ENCODE results near the gene ZNF76. TPM values are rescaled to one million over a fixed set of nuclear protein-coding genes. Genes with fewer than 3 reads are reported as not detected.

The ZNF76 gene
- total and polyA plus RNA-seq, 10 of the 15 experiments (the other 5 are each of a cell fraction or from before 2014, with no cell fraction given): 2.8 to 41.0 (median 24.8) TPM

DNA sequence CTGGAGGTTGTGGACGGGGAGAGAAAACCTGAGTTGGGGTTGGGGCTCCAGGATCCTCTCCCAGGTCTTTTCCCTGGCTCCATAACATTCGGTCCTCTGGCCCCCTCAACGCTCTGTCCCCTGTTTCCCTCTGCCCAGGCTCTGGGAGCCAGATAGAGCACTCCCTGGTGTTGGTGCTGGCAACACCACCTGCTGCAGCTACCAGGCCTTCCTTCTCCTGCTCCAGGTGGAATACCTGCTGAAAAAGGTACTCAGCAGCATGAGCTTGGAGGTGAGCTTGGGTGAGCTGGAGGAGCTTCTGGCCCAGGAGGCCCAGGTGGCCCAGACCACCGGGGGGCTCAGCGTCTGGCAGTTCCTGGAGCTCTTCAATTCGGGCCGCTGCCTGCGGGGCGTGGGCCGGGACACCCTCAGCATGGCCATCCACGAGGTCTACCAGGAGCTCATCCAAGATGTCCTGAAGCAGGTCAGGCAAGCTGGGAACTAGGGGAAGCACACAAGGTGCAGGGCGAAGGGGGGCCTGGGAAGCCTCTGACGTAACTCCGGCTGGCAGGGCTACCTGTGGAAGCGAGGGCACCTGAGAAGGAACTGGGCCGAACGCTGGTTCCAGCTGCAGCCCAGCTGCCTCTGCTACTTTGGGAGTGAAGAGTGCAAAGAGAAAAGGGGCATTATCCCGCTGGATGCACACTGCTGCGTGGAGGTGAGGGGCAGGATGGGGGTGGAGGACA, 52.7 kb downstream of the ZNF76 start:
- Histone ChIP-seq H2AFZ (ENCODE audit: control insufficient read depth, low read depth, low read length) (peak overlapping the region; percentile 45; the same call in 1 of the 2 replicates), H3K36me3 (ENCODE audit: control insufficient read depth in 2 of 2, insufficient read depth in 2 of 2, low read length in 1 of 2) (peaks cover 2 to 13% of the 10 kb centered on the region in 2 experiments; a peak in 3 of 4 replicates), H3K27ac (ENCODE audit: control insufficient read depth, insufficient read depth) (peak overlapping the region; percentile 65), H3K4me2 (ENCODE audit: control insufficient read depth, insufficient read depth) (no peak overlapping the region), H3K27me3 (replicated peaks in 1 of 2; ENCODE audit: control insufficient read depth in 2 of 2, insufficient read depth in 2 of 2, low read length in 1 of 2) (no peaks in the 10 kb centered on the region), H3K79me2 (ENCODE audit: control insufficient read depth, insufficient read depth, low read length) (peaks cover 3% of the 10 kb centered on the region; the same call in 1 of the 2 replicates), H3K4me1 (ENCODE audit: control insufficient read depth, insufficient read depth, low read length) (peaks cover 19% of the 10 kb centered on the region), H3K9ac (ENCODE audit: control insufficient read depth, insufficient read depth, low read length) (no peak overlapping the region; the same call in 1 of the 2 replicates), H3K4me3 (no peak overlapping the region), H3K9me3 (replicated peaks; ENCODE audit: control insufficient read depth, insufficient read depth, low read length) (no peaks in the 10 kb centered on the region), H4K20me1 (ENCODE audit: control insufficient read depth, insufficient read depth) (no peaks in the 10 kb centered on the region)
- intact Hi-C loops (cut with micrococcal nuclease; ENCODE audit: unreplicated experiment): no loop called here
- ChIA-PET RAD21 (ENCODE audit: unreplicated experiment) (interaction anchor here (0.7 to 1.7 kb wide), 3 partner anchors 9 to 16 kb away, joined by 3 to 4 read pairs (median 3); partner anchors contain the start of gene DEF6), POLR2A (interaction anchor here (2.2 kb wide), 1 partner anchor 11 kb away, joined by 7 read pairs; no protein-coding TSS in a partner anchor), CTCF (interaction anchor here (1.2 kb wide), 1 partner anchor 9 kb away, joined by 3 read pairs; no protein-coding TSS in a partner anchor), SMC1A (ENCODE audit: uncharacterized antibody, unreplicated experiment) (interaction anchor here (0.5 to 1.3 kb wide), 2 partner anchors 16 to 196 kb away, joined by 3 to 4 read pairs; no protein-coding TSS in a partner anchor)
- ATAC-seq: no peak
- DNase-seq (ENCODE audit: low read depth, low spot score): no peak
- in situ Hi-C loops (cut with MboI): no loop called here
- TF ChIP-seq CEBPB (IDR thresholded peaks at IDR 0.05; ENCODE audit: borderline replicate concordance in 1 of 2, low read depth in 2 of 2, low read length in 2 of 2) (no peak), NRF1 (conservative IDR thresholded peaks at IDR 0.05; ENCODE audit: low read depth, low read length) (no peak), ZNF622 (IDR thresholded peaks at IDR 0.05) (no peak), CBFB (IDR thresholded peaks at IDR 0.05; ENCODE audit: low read depth) (no peak), WRNIP1 (IDR thresholded peaks at IDR 0.05; ENCODE audit: borderline replicate concordance, low read depth, low read length) (no peak)
- TF ChIP-seq, protein P1, sequence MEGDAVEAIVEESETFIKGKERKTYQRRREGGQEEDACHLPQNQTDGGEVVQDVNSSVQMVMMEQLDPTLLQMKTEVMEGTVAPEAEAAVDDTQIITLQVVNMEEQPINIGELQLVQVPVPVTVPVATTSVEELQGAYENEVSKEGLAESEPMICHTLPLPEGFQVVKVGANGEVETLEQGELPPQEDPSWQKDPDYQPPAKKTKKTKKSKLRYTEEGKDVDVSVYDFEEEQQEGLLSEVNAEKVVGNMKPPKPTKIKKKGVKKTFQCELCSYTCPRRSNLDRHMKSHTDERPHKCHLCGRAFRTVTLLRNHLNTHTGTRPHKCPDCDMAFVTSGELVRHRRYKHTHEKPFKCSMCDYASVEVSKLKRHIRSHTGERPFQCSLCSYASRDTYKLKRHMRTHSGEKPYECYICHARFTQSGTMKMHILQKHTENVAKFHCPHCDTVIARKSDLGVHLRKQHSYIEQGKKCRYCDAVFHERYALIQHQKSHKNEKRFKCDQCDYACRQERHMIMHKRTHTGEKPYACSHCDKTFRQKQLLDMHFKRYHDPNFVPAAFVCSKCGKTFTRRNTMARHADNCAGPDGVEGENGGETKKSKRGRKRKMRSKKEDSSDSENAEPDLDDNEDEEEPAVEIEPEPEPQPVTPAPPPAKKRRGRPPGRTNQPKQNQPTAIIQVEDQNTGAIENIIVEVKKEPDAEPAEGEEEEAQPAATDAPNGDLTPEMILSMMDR (IDR thresholded peaks at IDR 0.05 in 2 of 3, conservative IDR thresholded peaks at IDR 0.05 in 1 of 3; ENCODE audit: control insufficient read depth in 2 of 3, extremely low read depth in 1 of 3, insufficient read depth in 1 of 3, low read depth in 3 of 3, low read length in 3 of 3): 0 out of 6 replicates have a peak, but pooled peaks of 1 of the 3 experiments have one; percentile 1
- TF ChIP-seq, protein P2, sequence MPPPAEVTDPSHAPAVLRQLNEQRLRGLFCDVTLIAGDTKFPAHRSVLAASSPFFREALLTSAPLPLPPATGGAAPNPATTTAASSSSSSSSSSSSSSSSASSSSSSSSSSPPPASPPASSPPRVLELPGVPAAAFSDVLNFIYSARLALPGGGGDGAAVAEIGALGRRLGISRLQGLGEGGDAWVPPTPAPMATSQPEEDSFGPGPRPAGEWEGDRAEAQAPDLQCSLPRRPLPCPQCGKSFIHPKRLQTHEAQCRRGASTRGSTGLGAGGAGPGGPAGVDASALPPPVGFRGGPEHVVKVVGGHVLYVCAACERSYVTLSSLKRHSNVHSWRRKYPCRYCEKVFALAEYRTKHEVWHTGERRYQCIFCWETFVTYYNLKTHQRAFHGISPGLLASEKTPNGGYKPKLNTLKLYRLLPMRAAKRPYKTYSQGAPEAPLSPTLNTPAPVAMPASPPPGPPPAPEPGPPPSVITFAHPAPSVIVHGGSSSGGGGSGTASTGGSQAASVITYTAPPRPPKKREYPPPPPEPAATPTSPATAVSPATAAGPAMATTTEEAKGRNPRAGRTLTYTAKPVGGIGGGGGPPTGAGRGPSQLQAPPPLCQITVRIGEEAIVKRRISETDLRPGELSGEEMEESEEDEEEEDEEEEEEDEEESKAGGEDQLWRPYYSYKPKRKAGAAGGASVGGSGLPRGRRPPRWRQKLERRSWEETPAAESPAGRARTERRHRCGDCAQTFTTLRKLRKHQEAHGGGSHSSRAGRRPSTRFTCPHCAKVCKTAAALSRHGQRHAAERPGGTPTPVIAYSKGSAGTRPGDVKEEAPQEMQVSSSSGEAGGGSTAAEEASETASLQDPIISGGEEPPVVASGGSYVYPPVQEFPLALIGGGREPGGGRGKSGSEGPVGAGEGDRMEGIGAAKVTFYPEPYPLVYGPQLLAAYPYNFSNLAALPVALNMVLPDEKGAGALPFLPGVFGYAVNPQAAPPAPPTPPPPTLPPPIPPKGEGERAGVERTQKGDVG (CRISPR knock-in tag; IDR thresholded peaks at IDR 0.05): no peak
- WGBS (ENCODE audit: insufficient coverage, insufficient replicate concordance, low lambda C conversion rate, missing lambda C conversion rate): 90% methylated on average over 19 of the region's 19 CpGs
- BruUV-seq (replicated peaks): no TSS peak
- FAIRE-seq: no peak

Data from GM12878 (cell line).